Measurements from ENCODE around the gene OR2G6. TPM values are rescaled to one million over a fixed set of nuclear protein-coding genes. Genes with fewer than 3 reads are reported as not detected.
"Not testable (repeated sequence)": the region's sequence is repeated elsewhere in the genome, so short reads cannot be mapped to it uniquely, and the experiment has no call there.

The OR2G6 gene
- total RNA-seq, 1 experiment from 2014 or later: not detected

DNA sequence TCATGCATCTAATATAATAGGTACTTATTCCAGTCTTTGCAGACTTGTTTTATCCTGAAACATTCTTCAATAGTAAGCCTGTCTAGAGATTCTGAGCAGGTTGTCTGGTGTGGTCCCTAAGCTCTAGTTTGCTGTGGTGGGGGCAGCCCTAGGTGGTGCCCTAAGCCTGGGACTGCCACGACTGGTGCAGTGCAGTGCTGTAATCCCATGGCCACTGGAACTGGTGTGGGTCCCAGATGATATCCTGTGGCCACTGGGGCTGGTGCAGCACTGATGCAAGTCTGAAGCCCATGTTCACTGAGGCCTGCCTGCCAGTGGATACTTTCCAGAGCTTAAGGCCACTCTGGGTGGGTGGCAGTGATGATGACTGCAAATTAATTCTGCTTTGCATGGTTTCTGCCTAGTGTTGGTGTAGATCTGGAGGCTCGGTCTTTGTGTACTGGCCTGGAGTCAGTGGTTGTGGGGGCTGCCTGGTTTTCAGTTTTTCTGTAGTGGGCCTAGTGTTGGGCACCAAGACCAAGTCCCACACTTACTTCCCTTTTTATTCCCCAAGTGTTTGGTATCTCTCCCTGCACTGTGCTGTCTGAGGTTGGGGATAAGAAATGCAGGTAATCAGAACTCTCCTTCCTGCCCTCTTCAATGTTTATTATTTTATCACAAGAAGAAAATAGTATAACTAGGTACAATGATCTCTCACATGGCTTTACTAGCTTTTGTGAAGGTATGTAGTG lies 7.4 kb upstream of the OR2G6 start:
- H3K36me3 Mint-ChIP-seq (ENCODE audit: insufficient read depth, unreplicated experiment); BruUV-seq (replicated peaks); DNase-seq; H3K27me3 Mint-ChIP-seq (ENCODE audit: unreplicated experiment); H3K4me3 Mint-ChIP-seq (ENCODE audit: low read depth, unreplicated experiment); H3K27ac Mint-ChIP-seq (ENCODE audit: unreplicated experiment); H3K4me1 Mint-ChIP-seq (ENCODE audit: low read depth, unreplicated experiment); intact Hi-C loops (cut with micrococcal nuclease; ENCODE audit: unreplicated experiment); CTCF ChIA-PET; H3K9me3 Mint-ChIP-seq (ENCODE audit: low read depth, unreplicated experiment): not testable (repeated sequence)

DNA sequence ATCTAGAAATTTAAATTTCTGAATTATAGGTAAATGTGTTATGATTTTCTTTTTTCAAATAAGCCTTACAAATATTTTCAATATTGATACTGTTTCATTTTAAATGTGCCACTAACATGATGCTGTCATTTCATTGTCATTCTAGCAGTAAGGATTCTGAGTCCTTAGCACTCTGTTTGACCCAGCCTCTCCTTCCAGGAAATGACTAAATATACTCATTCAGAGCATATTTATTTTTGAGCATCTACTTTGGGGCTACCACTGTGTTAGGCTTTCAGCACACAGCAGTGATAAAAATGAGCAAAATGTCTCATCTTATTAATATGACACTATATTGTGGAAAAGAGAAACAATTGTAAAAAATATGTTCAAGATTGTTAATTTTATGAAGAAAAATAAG lies 2.3 kb downstream of the OR2G6 start:
- H3K4me1 Mint-ChIP-seq (ENCODE audit: low read depth, unreplicated experiment); H3K27me3 Mint-ChIP-seq (ENCODE audit: unreplicated experiment); BruUV-seq (replicated peaks); intact Hi-C loops (cut with micrococcal nuclease; ENCODE audit: unreplicated experiment); CTCF ChIA-PET; H3K4me3 Mint-ChIP-seq (ENCODE audit: low read depth, unreplicated experiment); DNase-seq; H3K9me3 Mint-ChIP-seq (ENCODE audit: low read depth, unreplicated experiment); H3K27ac Mint-ChIP-seq (ENCODE audit: unreplicated experiment); H3K36me3 Mint-ChIP-seq (ENCODE audit: insufficient read depth, unreplicated experiment): not testable (repeated sequence)

DNA sequence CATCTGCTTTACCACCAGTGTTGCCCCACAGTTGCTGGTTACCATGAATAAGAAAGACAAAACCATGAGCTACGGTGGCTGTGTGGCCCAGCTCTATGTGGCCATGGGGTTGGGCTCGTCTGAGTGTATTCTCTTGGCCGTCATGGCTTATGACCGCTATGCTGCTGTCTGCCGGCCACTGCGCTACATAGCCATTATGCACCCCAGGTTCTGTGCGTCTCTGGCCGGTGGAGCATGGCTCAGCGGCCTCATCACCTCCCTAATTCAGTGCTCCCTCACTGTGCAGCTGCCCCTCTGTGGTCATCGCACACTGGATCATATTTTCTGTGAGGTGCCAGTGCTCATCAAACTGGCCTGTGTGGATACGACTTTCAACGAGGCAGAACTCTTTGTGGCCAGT lies 14.0 kb downstream of the OR2G6 start:
- BruUV-seq (replicated peaks): no TSS peak
- TF ChIP-seq, protein P1, sequence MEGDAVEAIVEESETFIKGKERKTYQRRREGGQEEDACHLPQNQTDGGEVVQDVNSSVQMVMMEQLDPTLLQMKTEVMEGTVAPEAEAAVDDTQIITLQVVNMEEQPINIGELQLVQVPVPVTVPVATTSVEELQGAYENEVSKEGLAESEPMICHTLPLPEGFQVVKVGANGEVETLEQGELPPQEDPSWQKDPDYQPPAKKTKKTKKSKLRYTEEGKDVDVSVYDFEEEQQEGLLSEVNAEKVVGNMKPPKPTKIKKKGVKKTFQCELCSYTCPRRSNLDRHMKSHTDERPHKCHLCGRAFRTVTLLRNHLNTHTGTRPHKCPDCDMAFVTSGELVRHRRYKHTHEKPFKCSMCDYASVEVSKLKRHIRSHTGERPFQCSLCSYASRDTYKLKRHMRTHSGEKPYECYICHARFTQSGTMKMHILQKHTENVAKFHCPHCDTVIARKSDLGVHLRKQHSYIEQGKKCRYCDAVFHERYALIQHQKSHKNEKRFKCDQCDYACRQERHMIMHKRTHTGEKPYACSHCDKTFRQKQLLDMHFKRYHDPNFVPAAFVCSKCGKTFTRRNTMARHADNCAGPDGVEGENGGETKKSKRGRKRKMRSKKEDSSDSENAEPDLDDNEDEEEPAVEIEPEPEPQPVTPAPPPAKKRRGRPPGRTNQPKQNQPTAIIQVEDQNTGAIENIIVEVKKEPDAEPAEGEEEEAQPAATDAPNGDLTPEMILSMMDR (IDR thresholded peaks at IDR 0.05; ENCODE audit: unreplicated experiment): no peak
- CTCF ChIA-PET: no interaction called here
- H3K4me1 Mint-ChIP-seq (ENCODE audit: low read depth, unreplicated experiment): no peaks in the 10 kb centered on the region
- H3K27ac Mint-ChIP-seq (ENCODE audit: unreplicated experiment): no peak overlapping the region
- H3K36me3 Mint-ChIP-seq (ENCODE audit: insufficient read depth, unreplicated experiment): no peaks in the 10 kb centered on the region
- H3K4me3 Mint-ChIP-seq (ENCODE audit: low read depth, unreplicated experiment): no peak overlapping the region
- intact Hi-C loops (cut with micrococcal nuclease; ENCODE audit: unreplicated experiment): no loop called here
- no peaks in the 10 kb centered on the region for H3K27me3 Mint-ChIP-seq (ENCODE audit: unreplicated experiment)
- H3K9me3 Mint-ChIP-seq (ENCODE audit: low read depth, unreplicated experiment): peaks cover 3% of the 10 kb centered on the region
- no peak for DNase-seq

DNA sequence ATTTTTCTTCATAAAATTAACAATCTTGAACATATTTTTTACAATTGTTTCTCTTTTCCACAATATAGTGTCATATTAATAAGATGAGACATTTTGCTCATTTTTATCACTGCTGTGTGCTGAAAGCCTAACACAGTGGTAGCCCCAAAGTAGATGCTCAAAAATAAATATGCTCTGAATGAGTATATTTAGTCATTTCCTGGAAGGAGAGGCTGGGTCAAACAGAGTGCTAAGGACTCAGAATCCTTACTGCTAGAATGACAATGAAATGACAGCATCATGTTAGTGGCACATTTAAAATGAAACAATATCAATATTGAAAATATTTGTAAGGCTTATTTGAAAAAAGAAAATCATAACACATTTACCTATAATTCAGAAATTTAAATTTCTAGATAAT lies 29.6 kb downstream of the OR2G6 start:
- CTCF ChIA-PET; H3K27me3 Mint-ChIP-seq (ENCODE audit: unreplicated experiment); BruUV-seq (replicated peaks); H3K27ac Mint-ChIP-seq (ENCODE audit: unreplicated experiment); H3K36me3 Mint-ChIP-seq (ENCODE audit: insufficient read depth, unreplicated experiment); H3K9me3 Mint-ChIP-seq (ENCODE audit: low read depth, unreplicated experiment); H3K4me3 Mint-ChIP-seq (ENCODE audit: low read depth, unreplicated experiment); DNase-seq; H3K4me1 Mint-ChIP-seq (ENCODE audit: low read depth, unreplicated experiment); intact Hi-C loops (cut with micrococcal nuclease; ENCODE audit: unreplicated experiment): not testable (repeated sequence)

DNA sequence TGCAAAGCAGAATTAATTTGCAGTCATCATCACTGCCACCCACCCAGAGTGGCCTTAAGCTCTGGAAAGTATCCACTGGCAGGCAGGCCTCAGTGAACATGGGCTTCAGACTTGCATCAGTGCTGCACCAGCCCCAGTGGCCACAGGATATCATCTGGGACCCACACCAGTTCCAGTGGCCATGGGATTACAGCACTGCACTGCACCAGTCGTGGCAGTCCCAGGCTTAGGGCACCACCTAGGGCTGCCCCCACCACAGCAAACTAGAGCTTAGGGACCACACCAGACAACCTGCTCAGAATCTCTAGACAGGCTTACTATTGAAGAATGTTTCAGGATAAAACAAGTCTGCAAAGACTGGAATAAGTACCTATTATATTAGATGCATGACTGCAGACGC lies 39.5 kb downstream of the OR2G6 start:
- H3K4me3 Mint-ChIP-seq (ENCODE audit: low read depth, unreplicated experiment); intact Hi-C loops (cut with micrococcal nuclease; ENCODE audit: unreplicated experiment); H3K27me3 Mint-ChIP-seq (ENCODE audit: unreplicated experiment); H3K27ac Mint-ChIP-seq (ENCODE audit: unreplicated experiment); H3K4me1 Mint-ChIP-seq (ENCODE audit: low read depth, unreplicated experiment); BruUV-seq (replicated peaks); DNase-seq; CTCF ChIA-PET; H3K36me3 Mint-ChIP-seq (ENCODE audit: insufficient read depth, unreplicated experiment); H3K9me3 Mint-ChIP-seq (ENCODE audit: low read depth, unreplicated experiment): not testable (repeated sequence)

DNA sequence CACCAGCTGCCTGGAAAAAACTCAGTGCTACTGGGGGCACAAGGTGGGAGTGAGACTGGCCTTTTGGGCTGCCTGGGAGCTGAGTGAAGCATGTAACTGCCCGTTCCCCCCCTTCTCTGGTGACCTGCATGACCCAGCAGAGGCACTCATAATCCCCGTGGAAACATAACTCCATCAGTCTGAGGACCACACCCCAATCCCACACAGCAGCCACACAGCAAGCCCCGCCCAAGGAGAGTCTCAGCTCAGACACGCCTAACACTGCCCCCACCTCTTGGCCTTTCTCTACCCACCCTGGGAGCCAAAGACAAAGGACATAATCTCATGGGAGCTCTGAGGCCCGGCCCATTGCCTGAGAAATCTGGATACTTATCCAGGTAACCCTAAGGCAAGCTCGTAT lies 43.2 kb downstream of the OR2G6 start:
- H3K27me3 Mint-ChIP-seq (ENCODE audit: unreplicated experiment); DNase-seq; H3K4me3 Mint-ChIP-seq (ENCODE audit: low read depth, unreplicated experiment); H3K36me3 Mint-ChIP-seq (ENCODE audit: insufficient read depth, unreplicated experiment); CTCF ChIA-PET; H3K27ac Mint-ChIP-seq (ENCODE audit: unreplicated experiment); intact Hi-C loops (cut with micrococcal nuclease; ENCODE audit: unreplicated experiment); H3K4me1 Mint-ChIP-seq (ENCODE audit: low read depth, unreplicated experiment); BruUV-seq (replicated peaks); H3K9me3 Mint-ChIP-seq (ENCODE audit: low read depth, unreplicated experiment): not testable (repeated sequence)

DNA sequence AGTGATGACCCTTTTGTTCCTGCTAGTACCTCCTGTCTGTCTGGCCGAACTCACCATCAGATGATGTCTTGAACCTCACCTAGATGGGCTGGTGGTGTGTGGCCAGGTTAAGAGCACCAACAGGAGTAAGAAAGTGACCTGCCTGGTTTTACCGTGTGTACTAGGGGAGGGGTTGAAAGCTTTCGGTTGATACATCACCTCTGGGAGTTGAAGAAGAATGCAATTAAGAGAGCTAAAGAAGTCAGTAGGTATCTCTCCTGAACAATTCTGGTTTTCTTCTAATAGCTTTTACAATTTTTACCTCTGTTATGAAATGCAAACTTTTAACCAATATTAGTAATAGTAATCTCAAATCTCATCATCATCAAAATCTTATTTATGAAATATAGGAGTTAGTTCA lies 54.8 kb downstream of the OR2G6 start, which contains the start of gene OR2T29:
OR2T29 (minus strand) TSS at position 101 of the 400 bp plus-strand sequence. CDS start 3,281 bp downstream, outside the sequence.
- intact Hi-C loops (cut with micrococcal nuclease; ENCODE audit: unreplicated experiment); H3K4me3 Mint-ChIP-seq (ENCODE audit: low read depth, unreplicated experiment); H3K36me3 Mint-ChIP-seq (ENCODE audit: insufficient read depth, unreplicated experiment); H3K27me3 Mint-ChIP-seq (ENCODE audit: unreplicated experiment); CTCF ChIA-PET; H3K9me3 Mint-ChIP-seq (ENCODE audit: low read depth, unreplicated experiment); BruUV-seq (replicated peaks); H3K27ac Mint-ChIP-seq (ENCODE audit: unreplicated experiment); DNase-seq; H3K4me1 Mint-ChIP-seq (ENCODE audit: low read depth, unreplicated experiment): not testable (repeated sequence)

DNA sequence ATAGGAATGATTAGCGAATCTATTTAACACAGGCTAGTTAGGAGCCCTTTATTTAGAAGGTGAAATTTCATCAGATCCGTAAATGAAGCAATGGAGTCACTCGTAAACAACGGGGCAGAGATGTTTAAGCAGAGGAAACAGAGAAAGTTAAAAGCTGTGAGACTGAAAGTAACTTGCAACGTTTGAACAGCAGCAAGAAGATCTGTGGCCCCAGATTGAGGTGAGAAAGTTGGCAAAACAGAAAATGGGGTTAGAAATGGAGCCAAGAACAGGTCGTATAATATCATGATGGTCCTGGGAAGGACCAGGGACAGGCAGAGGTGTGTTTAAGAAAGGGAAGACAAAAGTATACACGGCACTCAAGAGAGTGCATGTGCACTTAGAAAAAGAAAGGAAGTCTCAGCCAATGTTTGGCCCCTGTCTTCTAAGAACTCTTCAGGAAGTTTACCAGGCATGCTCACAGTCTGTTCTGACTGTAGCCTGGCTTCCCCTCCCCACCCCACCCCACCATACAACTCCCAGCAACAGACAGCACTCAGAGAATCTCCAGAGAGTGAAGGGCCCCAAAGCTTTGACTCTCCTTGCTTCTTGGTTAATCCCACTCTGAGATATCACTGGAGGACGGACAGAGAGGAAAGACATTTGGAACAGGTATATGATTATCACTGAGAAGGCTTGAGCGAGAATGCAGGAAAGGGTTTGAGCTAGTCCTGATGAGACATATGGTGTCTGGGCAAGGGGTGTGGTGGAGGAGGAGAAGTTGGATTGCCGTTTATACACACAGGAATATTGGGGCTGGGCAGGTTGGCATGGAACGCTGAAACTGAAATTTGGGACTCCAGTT lies 57.9 kb downstream of the OR2G6 start:
- H3K27ac Mint-ChIP-seq (ENCODE audit: unreplicated experiment); CTCF ChIA-PET; H3K27me3 Mint-ChIP-seq (ENCODE audit: unreplicated experiment); H3K4me1 Mint-ChIP-seq (ENCODE audit: low read depth, unreplicated experiment); H3K4me3 Mint-ChIP-seq (ENCODE audit: low read depth, unreplicated experiment); intact Hi-C loops (cut with micrococcal nuclease; ENCODE audit: unreplicated experiment); DNase-seq; H3K36me3 Mint-ChIP-seq (ENCODE audit: insufficient read depth, unreplicated experiment); BruUV-seq (replicated peaks): not testable (repeated sequence)
- H3K9me3 Mint-ChIP-seq (ENCODE audit: low read depth, unreplicated experiment): peaks cover 10% of the 10 kb centered on the region

DNA sequence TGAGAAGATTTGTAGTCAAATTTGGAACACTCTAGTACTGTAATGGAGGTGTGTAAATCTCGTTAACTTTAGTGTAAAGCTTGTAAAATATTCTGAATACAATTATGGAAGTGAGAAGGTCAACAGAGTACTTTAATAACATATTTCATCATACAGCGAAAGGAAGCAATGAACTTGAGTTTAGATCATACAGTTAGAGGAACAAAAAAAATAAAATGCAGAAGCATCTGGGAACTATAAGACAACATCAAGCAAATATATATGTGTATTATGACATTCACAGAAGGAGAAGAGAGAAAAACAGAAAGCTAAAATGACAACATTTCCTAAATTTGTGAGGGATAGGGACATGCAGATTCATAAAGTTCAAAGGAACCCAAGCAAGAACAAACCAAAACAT lies 61.2 kb downstream of the OR2G6 start:
- intact Hi-C loops (cut with micrococcal nuclease; ENCODE audit: unreplicated experiment): not testable (repeated sequence)

More for the DNA sequence above, 61.2 kb downstream of the OR2G6 start:
- CTCF ChIA-PET; H3K4me1 Mint-ChIP-seq (ENCODE audit: low read depth, unreplicated experiment); DNase-seq; H3K36me3 Mint-ChIP-seq (ENCODE audit: insufficient read depth, unreplicated experiment); H3K4me3 Mint-ChIP-seq (ENCODE audit: low read depth, unreplicated experiment); H3K27me3 Mint-ChIP-seq (ENCODE audit: unreplicated experiment); BruUV-seq (replicated peaks): not testable (repeated sequence)
- peaks cover 12% of the 10 kb centered on the region for H3K9me3 Mint-ChIP-seq (ENCODE audit: low read depth, unreplicated experiment)
- H3K27ac Mint-ChIP-seq (ENCODE audit: unreplicated experiment): peak overlapping the region; percentile 20

All from Calu3 (cell line).